NB4 (cell line): ENCODE measurements around the gene NEUROG1.

ENCODE experiments used
- MYC ChIP-seq: IDR thresholded peaks from 2 replicates; pipeline ENCODE4 v1.6.1; 2011; ENCODE audit warnings: low read depth, low read length
- POLR2A ChIP-seq: IDR thresholded peaks from 2 replicates; pipeline ENCODE4 v1.6.1; 2011; ENCODE audit warnings: mild to moderate bottlenecking; ENCODE audit not compliant: insufficient read length; ENCODE audit errors: extremely low read depth
- TF ChIP-seq, protein P1 (sequence below): IDR thresholded peaks from one replicate; pipeline ENCODE4 v1.5.1; 2012; ENCODE audit warnings: low read depth, low read length

DNA sequence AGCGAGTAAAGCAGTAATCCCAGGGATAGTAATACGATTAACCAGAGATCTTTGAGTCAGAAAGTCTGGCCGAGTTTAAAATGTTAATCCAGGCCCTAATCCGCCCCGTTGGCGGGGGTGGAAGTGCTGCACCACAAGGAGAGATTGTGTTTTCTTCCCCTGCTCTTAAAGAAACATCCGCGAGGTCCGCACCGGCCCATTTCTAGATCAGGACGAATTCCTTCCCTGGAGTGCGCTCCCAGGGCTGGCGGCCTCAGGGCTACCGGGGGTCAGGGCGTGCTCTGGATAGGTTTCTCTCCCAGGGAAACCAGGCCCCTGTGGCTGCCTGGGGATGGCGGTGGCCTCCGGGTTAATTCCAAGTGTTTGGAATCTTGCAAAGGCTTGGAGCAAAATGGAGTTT, 9.3 kb upstream of the NEUROG1 start:
- TF ChIP-seq, protein P1, sequence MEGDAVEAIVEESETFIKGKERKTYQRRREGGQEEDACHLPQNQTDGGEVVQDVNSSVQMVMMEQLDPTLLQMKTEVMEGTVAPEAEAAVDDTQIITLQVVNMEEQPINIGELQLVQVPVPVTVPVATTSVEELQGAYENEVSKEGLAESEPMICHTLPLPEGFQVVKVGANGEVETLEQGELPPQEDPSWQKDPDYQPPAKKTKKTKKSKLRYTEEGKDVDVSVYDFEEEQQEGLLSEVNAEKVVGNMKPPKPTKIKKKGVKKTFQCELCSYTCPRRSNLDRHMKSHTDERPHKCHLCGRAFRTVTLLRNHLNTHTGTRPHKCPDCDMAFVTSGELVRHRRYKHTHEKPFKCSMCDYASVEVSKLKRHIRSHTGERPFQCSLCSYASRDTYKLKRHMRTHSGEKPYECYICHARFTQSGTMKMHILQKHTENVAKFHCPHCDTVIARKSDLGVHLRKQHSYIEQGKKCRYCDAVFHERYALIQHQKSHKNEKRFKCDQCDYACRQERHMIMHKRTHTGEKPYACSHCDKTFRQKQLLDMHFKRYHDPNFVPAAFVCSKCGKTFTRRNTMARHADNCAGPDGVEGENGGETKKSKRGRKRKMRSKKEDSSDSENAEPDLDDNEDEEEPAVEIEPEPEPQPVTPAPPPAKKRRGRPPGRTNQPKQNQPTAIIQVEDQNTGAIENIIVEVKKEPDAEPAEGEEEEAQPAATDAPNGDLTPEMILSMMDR = no peak
- TF ChIP-seq MYC (no peak), POLR2A (no peak)
